H1 (cell line): ENCODE results near the gene RIMBP2. TPM values are rescaled to one million over a fixed set of nuclear protein-coding genes. Genes with fewer than 3 reads are reported as not detected.

Experiments used
- CBX5 ChIP-seq: fragments of 300-800, 300-1000 bp; sonication (generic); IDR thresholded peaks from 2 replicates; pipeline ENCODE4 v1.7.1; 2016; ENCODE audit warnings: antibody characterized with exemption, low read length, low read depth
- polyA plus RNA-seq, 7 experiments: library from polyadenylated mRNA; depleted of rRNA in 3 of 7; stranded (reverse) in 5 of 7; unstranded in 2 of 7; fragments of >200 nt in 5 of 7; fragments of 200-250 nt in 2 of 7; gene quantifications; 1 replicate in 5 of 7; 2 replicates in 1 of 7; 4 replicates in 1 of 7; pipeline versions ENCODE4 v1.2.1 to v1.2.3, GENCODE V29; 2011 to 2013; ENCODE audit warnings: missing spikeins in 2 of 7, mixed read lengths in 2 of 7
- total RNA-seq: library from RNA; stranded (reverse); fragmentation: NEBNext Ultra II Directional; extraction: Animal tissue kit (Norgen Biotek cat#: 25700); gene quantifications from 2 replicates; pipeline ENCODE4 v1.2.1, GENCODE V29; 2021
- TF ChIP-seq, protein P1 (sequence below): fragments of 300-600 bp; sonication (generic); IDR thresholded peaks from 2 replicates; pipeline ENCODE4 v1.7.1; 2012; ENCODE audit warnings: low read length, moderate library complexity, mild to moderate bottlenecking, inconsistent platforms; ENCODE audit not compliant: insufficient replicate concordance

The RIMBP2 gene
- total and polyA plus RNA-seq, 2 of the 8 experiments (the other 6 are each of a cell fraction or from before 2014, with no cell fraction given): 0.18 to 0.65 TPM

DNA sequence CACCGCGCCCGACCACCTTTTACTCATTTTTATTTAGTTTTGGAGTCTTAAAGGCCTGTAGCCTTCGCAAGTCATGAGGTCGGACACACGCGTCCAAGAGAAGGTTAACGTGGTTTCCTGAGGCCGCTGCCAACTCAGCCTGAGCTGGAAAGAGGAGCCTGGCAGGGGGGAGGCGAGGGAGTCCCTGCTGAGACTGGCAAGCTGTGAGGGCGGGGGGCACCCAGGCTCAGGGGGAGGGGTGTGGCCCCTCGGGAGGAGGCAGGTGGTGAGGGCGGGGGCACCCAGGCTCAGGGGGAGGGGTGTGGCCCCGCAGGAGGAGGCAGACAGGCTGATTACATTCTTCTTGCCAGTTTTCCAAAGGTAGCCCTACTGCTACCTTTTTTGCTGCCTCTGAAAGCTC lies 235.2 kb downstream of the RIMBP2 start (continued):
- TF ChIP-seq, protein P1, sequence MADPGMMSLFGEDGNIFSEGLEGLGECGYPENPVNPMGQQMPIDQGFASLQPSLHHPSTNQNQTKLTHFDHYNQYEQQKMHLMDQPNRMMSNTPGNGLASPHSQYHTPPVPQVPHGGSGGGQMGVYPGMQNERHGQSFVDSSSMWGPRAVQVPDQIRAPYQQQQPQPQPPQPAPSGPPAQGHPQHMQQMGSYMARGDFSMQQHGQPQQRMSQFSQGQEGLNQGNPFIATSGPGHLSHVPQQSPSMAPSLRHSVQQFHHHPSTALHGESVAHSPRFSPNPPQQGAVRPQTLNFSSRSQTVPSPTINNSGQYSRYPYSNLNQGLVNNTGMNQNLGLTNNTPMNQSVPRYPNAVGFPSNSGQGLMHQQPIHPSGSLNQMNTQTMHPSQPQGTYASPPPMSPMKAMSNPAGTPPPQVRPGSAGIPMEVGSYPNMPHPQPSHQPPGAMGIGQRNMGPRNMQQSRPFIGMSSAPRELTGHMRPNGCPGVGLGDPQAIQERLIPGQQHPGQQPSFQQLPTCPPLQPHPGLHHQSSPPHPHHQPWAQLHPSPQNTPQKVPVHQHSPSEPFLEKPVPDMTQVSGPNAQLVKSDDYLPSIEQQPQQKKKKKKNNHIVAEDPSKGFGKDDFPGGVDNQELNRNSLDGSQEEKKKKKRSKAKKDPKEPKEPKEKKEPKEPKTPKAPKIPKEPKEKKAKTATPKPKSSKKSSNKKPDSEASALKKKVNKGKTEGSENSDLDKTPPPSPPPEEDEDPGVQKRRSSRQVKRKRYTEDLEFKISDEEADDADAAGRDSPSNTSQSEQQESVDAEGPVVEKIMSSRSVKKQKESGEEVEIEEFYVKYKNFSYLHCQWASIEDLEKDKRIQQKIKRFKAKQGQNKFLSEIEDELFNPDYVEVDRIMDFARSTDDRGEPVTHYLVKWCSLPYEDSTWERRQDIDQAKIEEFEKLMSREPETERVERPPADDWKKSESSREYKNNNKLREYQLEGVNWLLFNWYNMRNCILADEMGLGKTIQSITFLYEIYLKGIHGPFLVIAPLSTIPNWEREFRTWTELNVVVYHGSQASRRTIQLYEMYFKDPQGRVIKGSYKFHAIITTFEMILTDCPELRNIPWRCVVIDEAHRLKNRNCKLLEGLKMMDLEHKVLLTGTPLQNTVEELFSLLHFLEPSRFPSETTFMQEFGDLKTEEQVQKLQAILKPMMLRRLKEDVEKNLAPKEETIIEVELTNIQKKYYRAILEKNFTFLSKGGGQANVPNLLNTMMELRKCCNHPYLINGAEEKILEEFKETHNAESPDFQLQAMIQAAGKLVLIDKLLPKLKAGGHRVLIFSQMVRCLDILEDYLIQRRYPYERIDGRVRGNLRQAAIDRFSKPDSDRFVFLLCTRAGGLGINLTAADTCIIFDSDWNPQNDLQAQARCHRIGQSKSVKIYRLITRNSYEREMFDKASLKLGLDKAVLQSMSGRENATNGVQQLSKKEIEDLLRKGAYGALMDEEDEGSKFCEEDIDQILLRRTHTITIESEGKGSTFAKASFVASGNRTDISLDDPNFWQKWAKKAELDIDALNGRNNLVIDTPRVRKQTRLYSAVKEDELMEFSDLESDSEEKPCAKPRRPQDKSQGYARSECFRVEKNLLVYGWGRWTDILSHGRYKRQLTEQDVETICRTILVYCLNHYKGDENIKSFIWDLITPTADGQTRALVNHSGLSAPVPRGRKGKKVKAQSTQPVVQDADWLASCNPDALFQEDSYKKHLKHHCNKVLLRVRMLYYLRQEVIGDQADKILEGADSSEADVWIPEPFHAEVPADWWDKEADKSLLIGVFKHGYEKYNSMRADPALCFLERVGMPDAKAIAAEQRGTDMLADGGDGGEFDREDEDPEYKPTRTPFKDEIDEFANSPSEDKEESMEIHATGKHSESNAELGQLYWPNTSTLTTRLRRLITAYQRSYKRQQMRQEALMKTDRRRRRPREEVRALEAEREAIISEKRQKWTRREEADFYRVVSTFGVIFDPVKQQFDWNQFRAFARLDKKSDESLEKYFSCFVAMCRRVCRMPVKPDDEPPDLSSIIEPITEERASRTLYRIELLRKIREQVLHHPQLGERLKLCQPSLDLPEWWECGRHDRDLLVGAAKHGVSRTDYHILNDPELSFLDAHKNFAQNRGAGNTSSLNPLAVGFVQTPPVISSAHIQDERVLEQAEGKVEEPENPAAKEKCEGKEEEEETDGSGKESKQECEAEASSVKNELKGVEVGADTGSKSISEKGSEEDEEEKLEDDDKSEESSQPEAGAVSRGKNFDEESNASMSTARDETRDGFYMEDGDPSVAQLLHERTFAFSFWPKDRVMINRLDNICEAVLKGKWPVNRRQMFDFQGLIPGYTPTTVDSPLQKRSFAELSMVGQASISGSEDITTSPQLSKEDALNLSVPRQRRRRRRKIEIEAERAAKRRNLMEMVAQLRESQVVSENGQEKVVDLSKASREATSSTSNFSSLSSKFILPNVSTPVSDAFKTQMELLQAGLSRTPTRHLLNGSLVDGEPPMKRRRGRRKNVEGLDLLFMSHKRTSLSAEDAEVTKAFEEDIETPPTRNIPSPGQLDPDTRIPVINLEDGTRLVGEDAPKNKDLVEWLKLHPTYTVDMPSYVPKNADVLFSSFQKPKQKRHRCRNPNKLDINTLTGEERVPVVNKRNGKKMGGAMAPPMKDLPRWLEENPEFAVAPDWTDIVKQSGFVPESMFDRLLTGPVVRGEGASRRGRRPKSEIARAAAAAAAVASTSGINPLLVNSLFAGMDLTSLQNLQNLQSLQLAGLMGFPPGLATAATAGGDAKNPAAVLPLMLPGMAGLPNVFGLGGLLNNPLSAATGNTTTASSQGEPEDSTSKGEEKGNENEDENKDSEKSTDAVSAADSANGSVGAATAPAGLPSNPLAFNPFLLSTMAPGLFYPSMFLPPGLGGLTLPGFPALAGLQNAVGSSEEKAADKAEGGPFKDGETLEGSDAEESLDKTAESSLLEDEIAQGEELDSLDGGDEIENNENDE: no peak
- no peak for TF ChIP-seq CBX5
